Ishikawa (cell line): ENCODE data around the gene AGTR1.

Experiments
- EP300 ChIP-seq: IDR thresholded peaks from 2 replicates; pipeline ENCODE4 v1.6.1; 2012; ENCODE audit warnings: borderline replicate concordance
- TF ChIP-seq, protein P1 (sequence below): IDR thresholded peaks from 2 replicates; pipeline ENCODE4 v1.6.1; 2012

DNA sequence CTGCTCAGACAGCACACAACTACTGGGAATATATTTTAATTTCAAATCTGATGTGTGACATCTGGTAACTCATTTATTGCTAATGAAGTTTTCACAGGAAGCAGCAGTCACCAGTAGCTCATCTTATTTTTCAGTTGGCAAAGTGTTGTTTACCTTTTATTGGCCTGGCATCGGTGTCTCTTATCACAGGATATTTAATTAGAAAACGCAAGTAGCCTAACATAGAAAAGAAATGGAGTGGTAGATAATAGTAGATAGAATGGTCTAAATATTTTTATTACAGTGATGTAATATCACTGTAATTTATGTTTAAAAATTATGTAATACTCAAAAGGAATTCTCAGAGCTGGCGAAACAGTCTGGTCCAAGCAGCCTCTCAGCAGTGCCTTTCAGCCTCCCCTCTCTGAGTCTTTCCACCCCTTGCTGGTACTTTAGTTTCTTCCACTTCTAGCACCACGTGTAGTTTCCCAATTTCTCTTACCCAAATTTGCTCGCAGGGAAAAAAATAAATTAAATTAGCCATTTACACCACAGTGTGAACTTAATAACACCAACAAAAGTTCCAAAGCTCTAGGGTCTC is 31.9 kb downstream of the AGTR1 start:
- TF ChIP-seq EP300, result no peak
- TF ChIP-seq, protein P1, sequence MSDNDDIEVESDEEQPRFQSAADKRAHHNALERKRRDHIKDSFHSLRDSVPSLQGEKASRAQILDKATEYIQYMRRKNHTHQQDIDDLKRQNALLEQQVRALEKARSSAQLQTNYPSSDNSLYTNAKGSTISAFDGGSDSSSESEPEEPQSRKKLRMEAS, result no peak
